Urothelium cell line (cell line): Measurements from ENCODE around the gene APOBEC3G.

Experiments used
- DNase-seq: peaks from one replicate; pipeline ENCODE4 v3.0.0; 2011; ENCODE audit warnings: low spot score, mixed read lengths
- FAIRE-seq: peaks from 2 replicates; lab custom pipeline; 2011; peaks lifted over from hg19 to GRCh38; lab: Jason Lieb, UNC

APOBEC3G gene

DNA sequence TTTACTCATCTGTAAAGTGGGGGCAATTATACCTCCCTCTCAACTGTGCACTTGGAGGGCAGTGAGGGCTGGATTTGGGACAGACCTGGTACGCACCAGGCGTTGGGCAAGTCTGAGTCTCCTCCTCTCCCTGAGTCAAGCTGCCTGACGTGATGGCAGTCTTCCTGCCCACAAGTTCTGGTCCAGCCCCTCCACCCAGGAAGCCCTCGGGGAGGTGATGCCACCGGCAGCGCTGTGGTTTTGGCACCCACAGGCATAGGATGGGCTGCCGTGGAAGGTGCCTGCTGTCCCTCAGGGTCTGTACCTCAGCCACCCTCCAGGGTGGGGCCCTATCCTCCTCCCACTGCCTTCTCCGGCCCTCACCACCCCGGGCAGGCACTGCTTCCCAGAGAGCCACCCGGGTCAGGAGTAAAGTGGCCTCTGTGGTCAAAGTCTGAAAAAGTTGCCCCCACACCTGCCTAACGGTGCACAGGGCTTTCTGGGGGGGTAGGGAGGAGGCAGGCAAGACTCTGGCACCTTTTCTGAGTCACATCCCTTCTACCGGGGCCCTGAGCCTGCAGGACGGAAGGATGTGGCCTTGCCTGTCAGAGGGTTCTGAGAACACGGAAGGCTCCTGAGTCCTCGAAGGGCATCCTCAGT is 13.5 kb downstream of the APOBEC3G start:
- FAIRE-seq (peak; percentile 30), DNase-seq (peak; percentile 62)

DNA sequence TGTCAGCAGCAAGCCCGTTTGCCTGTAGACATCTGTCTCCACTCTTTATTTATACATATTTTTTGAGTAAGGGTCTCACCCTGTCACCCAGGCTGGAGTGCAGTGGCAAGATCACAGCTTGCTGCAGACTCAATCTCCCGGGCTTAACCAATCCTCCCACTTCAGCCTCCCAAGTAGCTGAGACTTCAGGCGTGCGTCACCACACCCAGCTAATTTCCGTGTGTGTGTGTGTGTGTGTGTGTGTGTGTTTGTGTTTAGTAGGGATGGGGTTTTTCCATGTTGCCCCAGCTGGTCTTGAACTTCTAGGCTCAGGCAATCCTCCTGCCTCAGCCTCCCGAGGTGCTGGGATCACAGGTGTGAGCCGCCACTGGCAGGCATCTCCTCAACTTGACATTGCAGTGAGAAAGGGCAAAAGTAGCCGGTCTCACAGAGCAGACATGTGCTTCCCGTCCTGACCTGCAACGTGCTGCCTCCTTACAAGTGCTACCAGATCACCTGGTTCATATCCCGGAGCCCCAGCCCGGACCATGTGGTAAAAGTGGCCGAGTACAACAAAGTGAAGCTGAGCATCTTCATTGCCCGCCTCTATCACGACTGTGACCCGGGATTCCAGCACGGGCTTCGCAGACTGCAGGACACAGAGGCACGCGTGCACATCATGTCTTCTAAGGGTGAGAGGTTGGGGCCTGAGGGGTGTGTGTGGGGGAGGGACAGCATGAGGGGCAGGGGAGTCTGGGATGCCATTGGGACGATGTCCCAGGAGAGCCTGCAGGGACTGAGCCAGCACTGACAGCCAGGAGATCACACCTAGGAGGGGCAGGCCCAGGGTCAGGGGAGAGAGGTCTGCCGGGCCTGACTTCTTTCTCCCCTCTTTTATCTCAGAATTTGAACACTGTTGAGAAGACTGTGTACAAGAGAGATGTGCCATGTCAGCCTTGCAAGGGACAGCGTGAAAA is 14.3 kb downstream of the APOBEC3G start:
- DNase-seq, result no peak
- FAIRE-seq, result peak; percentile 9

DNA sequence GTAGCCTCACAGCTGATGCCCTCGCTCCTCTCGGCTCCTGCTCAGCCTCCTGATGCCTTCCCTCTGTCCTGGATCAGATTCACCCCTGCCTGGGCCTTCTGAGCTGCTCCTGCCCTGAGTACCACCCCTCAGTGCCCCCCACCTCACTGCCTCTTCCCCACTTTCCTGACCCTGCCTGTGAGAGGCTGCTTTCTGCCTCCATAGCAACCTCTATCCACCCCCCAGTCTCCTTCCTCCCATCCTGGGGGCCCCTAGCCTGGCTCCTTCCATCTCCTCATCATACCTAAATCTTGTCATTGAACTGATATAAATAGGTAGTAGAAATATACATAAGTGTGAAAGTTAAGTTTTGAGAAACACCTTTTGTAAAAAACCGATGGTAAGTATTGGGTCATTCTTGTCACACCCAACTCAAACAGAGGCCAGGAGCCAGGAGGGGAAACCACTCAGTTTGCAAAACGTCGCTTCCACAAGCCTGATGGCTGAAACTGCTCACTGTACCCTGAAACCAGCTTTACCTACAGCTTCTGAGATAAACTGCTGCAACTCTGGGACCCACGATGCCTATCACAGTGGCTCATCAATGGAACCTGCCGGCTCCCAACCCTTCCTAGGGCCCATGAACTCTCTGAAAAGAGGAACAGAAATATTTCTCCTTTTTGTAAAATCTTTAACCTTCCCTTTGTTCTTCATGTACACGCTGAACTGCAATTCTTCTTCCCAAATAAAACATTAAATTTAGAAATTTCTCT is 15.2 kb downstream of the APOBEC3G start:
- DNase-seq, result no peak
- FAIRE-seq, result no peak

DNA sequence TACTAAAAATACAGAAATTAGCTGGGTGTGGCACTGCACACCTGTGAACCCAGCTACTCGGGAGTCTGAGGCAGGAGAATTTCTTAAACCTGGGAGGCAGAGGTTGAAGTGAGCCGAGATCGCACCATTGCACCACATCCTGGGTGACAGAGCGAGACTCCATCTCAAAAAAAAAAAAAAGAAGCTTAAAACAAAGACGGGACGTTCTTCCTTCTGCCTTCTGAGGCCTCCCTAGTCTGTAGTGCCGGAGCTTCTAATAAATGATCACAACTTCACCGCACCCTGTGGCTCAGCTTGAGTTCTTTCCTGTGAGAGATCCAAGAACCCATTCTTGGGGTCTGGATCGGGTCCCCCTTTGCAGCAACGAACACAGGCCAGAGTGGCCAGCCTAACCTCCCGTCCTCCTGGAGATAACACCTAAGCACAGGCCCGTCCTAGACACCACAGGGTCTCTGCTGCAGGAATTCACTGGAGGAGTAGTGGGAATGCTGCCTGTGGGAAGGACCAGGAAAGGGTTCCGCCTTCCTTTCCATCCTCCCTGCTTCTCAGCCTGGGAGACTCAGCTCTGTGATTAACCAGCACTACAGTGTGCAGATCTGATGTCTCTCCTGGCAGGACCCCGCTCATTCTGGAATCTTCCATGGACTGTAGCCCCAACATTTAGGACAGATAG is 17.8 kb downstream of the APOBEC3G start:
- no peak for DNase-seq

DNA sequence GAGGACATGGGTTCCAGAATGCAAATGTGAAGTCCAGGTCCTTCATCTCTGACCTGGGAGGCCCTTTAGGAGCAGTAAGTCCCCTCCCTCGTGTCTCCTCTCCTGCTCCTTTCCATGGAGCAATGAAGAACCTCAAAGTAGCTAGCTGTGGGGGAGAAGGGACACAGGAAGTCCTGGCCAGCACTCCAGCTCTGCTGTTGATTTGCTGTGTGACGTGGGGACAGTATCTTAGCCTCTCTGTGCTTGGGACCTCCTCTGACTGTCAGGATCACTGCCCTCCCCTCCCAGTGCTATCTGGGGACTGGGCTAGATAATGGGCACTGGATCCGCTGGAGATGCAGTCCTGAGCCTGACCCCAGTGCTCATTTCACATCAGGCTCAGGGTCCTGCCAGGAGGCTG is 18.9 kb downstream of the APOBEC3G start:
- FAIRE-seq, result peak; percentile 88
- no peak for DNase-seq

More for the DNA sequence above, 17.8 kb downstream of the APOBEC3G start:
- no peak for FAIRE-seq

DNA sequence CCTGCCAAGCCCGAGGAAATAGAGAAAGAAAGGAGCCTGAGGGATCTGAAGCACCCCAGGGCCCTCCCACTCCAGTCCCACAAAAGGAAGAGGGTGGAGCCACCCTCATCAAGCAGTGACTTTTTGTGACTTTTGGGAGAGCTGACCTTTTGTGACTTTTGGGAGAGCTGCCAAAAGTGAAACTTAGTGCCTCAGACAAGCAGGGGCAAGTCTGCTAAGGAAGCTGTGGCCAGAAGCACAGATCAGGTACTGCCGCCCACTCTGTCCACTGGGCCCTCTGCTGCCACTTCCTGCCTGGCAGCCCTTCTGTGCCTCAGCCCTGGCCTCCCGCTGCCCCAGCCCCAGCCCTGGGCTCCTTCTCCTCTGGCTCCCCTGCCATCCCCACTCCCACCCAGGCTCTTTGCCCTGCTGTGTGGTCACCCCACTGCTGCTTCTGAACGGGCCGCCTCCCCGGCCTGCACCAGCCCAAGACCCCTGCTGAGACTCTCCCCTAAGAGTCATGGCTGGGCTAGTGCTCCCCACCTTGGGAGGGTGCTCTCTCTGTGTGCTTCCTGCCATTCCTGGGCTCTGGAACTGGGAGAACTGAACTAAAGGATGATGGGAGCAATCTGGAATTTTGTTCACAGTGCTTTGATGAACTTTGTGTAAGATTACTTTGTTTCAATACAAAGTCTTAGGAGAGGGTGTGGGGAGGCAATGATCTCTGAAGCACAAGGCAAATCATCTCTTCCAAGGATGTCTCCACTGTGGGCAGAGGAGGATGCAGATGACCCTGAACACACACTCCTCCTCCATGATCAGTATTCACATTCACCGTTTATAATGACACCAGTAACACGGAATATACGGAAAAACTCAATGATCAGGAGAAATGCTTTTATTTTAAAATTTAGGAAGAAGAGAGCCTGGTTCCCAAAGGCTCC is 20.3 kb downstream of the APOBEC3G start, which contains the start of gene APOBEC3H:
APOBEC3H (plus strand) TSS at position 147 of the 923 bp plus-strand sequence. CDS start 3,035 bp downstream, outside the sequence.
- DNase-seq (peak; percentile 61), FAIRE-seq (peak; percentile 44)

DNA sequence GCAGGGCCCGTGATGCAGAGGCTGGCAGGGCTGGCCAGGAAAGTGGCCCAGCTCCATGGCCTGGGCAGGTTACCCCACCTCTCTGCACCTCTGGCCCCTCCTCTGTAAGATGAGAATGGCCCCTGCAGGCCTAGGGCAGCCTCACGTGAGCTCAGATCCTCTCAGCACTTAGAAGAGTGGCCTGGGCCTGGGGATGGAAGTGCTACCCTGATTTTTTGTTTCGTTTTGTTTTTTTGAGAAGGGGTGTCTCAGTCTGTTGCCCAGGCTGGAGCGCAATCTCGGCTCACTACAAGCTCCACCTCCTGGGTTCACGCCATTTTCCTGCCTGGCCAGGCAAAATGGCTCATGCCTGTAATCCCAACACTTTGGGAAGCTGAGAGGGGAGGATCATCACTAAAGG is 21.0 kb downstream of the APOBEC3G start:
- FAIRE-seq (no peak), DNase-seq (no peak)

DNA sequence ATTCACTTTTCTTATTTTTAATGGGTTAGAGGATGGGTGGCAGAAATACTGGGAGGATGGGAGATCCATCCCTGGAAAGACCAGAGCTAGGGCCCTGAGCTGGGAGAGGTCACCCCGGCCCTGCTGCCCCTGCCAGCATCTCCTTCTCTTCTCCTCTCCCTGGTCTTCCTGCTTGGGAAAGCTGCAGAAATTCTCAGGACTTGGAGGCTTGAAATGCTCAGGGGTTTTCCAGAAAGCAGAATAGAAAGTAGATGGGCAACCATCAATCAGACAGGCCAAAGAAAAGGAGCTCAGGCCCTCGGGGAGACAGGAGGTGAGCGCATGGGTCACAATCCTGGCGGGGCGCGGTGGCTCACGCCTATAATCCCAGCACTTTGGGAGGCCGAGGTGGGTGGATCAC is 21.5 kb downstream of the APOBEC3G start:
- FAIRE-seq (no peak), DNase-seq (no peak)

DNA sequence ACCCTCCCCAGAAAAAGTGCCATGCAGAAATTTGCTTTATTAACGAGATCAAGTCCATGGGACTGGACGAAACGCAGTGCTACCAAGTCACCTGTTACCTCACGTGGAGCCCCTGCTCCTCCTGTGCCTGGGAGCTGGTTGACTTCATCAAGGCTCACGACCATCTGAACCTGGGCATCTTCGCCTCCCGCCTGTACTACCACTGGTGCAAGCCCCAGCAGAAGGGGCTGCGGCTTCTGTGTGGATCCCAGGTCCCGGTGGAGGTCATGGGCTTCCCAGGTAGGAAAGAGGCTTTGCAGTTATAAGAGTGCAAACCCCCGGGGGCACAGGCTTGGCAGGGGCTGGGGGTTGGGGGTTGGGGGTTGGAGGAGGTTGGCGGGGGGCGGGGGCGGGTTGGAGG is 24.2 kb downstream of the APOBEC3G start:
- DNase-seq (no peak), FAIRE-seq (no peak)

DNA sequence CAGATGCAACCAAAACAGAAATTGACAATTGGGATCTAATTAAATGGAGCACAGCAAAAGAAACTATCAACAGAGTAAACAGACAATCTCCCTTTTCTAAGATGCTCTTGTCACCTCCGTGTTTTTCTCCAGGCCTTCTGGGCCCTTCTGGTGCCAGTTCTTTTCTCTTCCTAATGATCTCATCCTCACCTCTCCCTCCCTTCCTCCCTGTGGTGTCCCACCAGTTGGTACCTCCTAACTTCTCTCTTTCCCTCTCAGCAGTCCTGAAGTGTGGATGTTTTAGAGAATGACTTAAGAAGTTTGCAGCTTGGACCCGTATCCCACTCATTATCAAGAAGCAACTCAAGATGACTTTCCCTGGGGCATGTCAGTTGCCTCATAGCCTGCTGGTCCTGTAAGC is 26.4 kb downstream of the APOBEC3G start:
- FAIRE-seq (no peak), DNase-seq (no peak)

DNA sequence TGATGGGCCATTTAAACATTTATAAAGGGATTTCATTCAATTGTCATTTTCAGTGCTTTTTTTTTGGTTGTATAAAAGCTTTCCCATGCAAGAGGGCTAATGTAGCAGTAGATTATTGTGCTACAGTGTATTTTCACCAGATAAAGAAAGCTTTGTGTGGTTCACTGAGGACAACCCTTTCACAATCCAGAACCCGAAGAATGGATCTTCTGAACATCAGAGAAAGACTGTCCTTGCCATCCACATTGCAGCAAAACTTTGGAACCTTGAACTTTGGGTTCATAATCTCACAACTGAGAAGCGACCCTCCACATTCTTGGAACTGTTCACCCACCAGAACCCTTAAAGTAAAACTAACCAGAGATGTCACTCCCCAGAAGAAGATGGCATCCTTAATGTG is 29.3 kb downstream of the APOBEC3G start:
- no peak for FAIRE-seq
- no peak for DNase-seq

DNA sequence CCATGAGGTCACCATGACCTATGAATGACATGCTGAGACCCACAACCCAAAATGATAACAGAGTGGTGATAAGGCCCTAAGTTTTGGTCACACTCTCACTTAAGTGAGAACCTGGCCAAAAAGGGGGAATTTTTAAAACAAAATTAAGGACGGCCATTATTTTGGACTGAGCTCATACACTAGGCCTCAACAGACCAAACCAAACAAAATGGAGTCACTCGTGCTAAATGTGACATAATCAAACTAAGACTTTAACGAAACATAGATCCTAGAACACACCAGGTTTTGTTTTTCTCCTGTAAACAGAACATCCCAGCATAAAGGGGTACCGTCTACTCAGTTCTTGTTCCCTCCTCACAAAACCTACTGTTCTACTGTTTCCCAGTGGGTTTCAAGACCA is 31.4 kb downstream of the APOBEC3G start:
- DNase-seq, result no peak
- no peak for FAIRE-seq

DNA sequence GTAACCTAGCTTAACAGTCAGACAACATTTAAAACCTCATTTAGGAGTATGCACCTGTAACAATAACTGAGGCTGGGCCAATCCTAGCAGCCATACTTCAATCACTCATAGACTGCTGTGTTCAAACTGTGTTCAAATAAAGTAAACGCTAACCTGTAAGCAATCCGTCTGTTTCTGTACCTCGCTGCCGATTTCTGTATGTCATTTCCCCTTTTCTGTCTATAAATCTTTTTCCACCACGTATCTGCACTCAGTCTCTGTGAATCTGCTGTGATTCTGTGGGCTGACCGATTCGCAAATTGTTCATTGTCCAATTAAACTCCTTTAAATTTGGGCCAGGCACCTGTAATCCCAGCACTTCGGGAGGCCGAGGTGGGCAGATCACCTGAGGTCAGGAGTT is 32.3 kb downstream of the APOBEC3G start:
- no peak for FAIRE-seq

DNA sequence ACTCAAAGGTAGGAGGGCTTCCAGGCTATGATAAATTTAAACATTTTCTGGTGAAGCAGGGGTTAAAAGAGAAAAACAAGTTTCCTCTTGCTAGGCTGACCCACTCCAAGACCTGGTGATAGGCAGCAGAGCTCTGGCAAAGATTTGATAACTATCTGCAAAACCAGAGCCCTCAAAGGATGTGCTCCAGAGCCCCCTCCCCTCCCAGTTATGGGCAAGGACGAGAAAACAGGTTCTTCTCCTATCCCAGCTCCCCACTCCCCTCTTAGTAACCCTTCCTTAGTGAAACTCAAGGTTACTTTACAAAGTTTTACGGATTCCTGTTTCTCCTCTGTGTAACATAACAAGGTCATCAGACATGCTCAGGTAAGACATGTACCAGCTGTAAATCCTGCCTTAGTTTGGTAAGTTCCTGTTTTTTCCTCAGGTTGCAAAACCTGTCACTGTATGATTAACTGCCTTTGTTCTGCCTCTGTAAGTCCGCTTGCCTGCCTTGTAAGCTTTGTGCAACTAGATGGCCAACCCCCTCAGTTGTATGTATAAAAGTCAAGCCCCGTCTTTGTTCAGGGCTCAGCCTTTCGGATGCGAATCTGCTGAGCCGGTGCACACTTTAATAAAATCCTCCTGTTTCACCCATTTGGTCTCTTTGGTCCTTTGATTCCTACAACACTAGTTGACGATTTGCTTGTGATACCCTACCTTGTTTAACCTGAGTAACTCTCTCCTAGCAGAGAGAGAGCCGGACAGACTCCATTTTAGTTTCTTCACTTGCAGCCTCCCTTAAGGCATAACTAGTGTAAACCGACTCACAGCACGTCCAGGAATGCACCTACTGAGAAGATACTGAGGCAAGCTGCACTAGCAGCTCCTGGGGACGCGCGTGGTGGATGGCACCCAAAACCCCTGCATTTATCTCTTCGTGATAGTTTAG is 33.8 kb downstream of the APOBEC3G start:
- FAIRE-seq (no peak), DNase-seq (no peak)

More for the DNA sequence above, 32.3 kb downstream of the APOBEC3G start:
- DNase-seq, result no peak

DNA sequence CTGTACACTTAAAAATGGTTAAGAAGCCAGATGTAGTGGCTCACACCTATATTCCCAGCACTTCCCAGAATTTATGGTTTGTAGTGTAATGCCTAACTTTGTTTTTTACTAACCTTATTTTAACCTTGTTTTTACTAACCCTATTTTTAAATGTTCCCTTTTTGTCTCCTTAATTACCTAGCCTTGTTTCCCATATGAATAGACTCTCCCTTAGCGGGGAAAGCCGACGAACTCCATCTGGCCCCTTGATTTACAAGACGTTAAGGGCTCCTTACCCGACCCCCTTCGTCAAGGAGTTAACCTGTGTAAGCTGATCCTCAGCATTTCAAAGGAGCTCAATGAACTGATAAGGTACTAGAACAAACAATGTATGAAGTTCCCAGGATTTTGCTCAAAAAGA is 37.0 kb downstream of the APOBEC3G start:
- no peak for DNase-seq
- FAIRE-seq, result no peak

DNA sequence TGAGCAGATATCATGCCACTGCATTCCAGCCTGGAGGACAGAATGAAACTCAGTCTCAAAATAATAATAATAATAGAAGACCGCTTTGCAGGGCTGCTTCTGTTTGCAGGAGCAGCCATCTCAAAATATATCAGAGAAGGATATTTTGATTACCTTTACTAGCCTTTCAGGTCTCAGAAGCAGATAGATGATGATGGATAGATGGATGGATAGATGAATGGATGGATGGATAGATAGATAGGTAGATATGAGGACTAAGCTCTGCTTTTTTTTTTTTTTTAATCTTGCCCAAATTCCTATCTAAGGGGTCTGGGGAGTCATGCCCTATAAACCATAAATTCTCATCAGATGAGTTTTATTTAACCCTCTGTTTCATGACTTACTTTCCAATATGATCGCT is 38.5 kb downstream of the APOBEC3G start:
- no peak for FAIRE-seq
- DNase-seq, result no peak

DNA sequence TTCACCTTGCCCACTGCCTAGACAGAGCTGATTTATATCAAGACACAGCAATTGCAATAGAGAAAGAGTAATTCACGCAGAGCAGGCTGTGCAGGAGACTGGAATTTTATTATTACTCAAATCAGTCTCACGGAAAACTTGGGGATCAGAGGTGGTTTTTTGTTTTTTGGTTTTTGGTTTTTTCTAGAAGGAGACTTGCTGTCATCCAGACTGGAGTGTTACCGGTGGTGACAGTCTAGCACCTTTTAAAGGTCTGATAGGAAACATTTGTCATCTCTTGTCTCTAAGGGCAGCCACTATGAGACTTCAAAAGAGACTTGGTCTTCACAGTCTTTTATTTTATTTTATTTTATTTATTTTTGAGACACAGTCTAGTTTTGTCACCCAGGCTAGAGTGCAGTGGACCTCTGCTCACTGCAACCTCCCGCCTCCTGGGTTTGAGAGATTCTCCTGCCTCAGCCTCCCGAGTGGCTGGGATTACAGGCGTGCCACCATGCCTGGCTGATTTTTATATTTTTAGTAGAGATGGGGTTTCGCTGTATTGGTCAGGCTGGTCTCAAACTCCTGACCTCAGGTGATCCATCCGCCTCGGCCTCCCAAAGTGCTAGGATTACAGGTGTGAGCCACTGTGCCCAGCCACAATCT is 39.0 kb downstream of the APOBEC3G start:
- DNase-seq, result no peak
- FAIRE-seq, result no peak

DNA sequence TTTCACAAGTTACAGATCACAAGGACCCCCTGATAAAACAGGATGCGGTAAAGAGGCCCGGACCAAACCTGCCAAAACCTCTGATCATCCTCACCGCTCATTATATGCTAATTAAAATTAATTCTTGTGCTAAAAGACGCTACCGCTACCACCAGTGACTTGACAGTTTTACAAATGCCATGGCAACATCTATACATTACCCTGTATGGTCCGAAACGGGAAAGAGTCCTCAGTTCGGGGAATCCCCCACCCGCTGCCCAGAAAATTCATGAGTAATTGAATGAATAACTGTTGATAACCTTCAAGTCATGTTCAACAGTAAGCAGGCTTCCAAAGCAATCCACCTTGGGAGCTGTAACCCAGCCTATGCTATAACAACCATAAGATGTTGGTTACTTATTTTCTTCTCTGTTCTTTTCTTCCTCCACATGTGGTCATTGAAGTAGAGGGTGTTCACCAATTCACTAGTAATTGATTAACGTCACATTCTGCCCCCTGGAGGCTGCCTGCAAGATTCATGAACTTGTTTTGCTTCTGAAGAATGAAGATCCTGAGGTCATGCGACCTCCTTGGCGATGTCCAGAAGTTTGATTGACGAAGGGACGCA is 40.6 kb downstream of the APOBEC3G start:
- no peak for DNase-seq
- FAIRE-seq, result no peak
